A549 (cell line): ENCODE results near the gene ISCA2. TPM values are rescaled to one million over a fixed set of nuclear protein-coding genes. Genes with fewer than 3 reads are reported as not detected.

Experiments used
- ATAC-seq, 2 experiments: fragments of 200-7000 bp in 1 of 2; fragments of >200 bp in 1 of 2; cut with Nextera tagmentation in 1 of 2; cut with Tn5 transposase in 1 of 2; 3 replicates each; pipeline versions ENCODE4 v1.8.0 to v1.9.1; 2018 to 2020; ENCODE audit warnings: mild to moderate bottlenecking in 1 of 2, moderate library complexity in 1 of 2
- CTCF ChIA-PET: fragments of 300-600 bp; sonication (Branson Sonifier 250); formaldehyde crosslinking; extraction: SDS; loops from one replicate; lab custom pipeline; 2021; ENCODE audit warnings: antibody characterized with exemption, inconsistent platforms; lab: Yijun Ruan, JAX
- POLR2A ChIA-PET: fragments of 350-600 bp; formaldehyde crosslinking; extraction: SDS; loops from one replicate; lab custom pipeline; 2021; ENCODE audit warnings: antibody characterized with exemption, inconsistent platforms; lab: Yijun Ruan, JAX
- DNase-seq, 2 experiments: peaks; one replicate each; pipeline versions ENCODE4 v3.0.0 to v3.0.0-alpha.2; 2011 to 2016; ENCODE audit warnings: low read depth in 1 of 2, low spot score in 1 of 2
- FAIRE-seq: peaks from 2 replicates; lab custom pipeline; 2011; peaks lifted over from hg19 to GRCh38; lab: Jason Lieb, UNC
- H3K27ac ChIP-seq, 2 experiments: fragments of >200 bp; sonication (Bioruptor Twin); formaldehyde crosslinking; 3 replicates each; pipeline ENCODE4 v1.5.1; 2016 to 2017
- H3K4me1 ChIP-seq: fragments of >200 bp; sonication (Bioruptor Twin); formaldehyde crosslinking; 3 replicates; pipeline ENCODE4 v1.6.1; 2016
- H3K4me2 ChIP-seq: fragments of >200 bp; sonication (Bioruptor Twin); formaldehyde crosslinking; 3 replicates; pipeline ENCODE4 v1.6.1; 2016
- H3K4me3 ChIP-seq: fragments of >200 bp; sonication (Bioruptor Twin); formaldehyde crosslinking; 3 replicates; pipeline ENCODE4 v1.5.1; 2016
- H3K9me3 ChIP-seq: fragments of >200 bp; sonication (Bioruptor Twin); formaldehyde crosslinking; 3 replicates; pipeline ENCODE4 v1.6.1; 2016
- CBX2 ChIP-seq: fragments of 200-600 bp; sonication (generic); IDR thresholded peaks from 2 replicates; pipeline ENCODE4 v1.6.1; 2016; ENCODE audit warnings: low read depth, mild to moderate bottlenecking, borderline replicate concordance
- CHD4 ChIP-seq: fragments of 200-600 bp; sonication (generic); IDR thresholded peaks from 2 replicates; pipeline ENCODE4 v1.6.1; 2016; ENCODE audit warnings: antibody characterized with exemption, mild to moderate bottlenecking, borderline replicate concordance
- EHF ChIP-seq: fragments of 250-450 bp; sonication (Bioruptor Pico); IDR thresholded peaks from 2 replicates; pipeline ENCODE4 v1.5.0; 2020; ENCODE audit warnings: mild to moderate bottlenecking
- EP300 ChIP-seq, 2 experiments: fragments of >200 bp; sonication (Bioruptor Twin); formaldehyde crosslinking; IDR thresholded peaks; 2 replicates in 1 of 2; 3 replicates in 1 of 2; pipeline ENCODE4 v1.6.1; 2016 to 2017
- FOSL2 ChIP-seq, 2 experiments: fragments of 450-650 bp in 1 of 2; fragments of >200 bp in 1 of 2; sonication (Bioruptor Twin) in 1 of 2; formaldehyde crosslinking; IDR thresholded peaks; 2 replicates each; pipeline versions ENCODE4 v1.5.0 to v1.6.1; 2016 to 2020; ENCODE audit warnings: mild to moderate bottlenecking in 1 of 2, moderate library complexity in 1 of 2
- HES2 ChIP-seq: fragments of >200 bp; sonication (Bioruptor Twin); formaldehyde crosslinking; IDR thresholded peaks from 2 replicates; pipeline ENCODE4 v1.6.1; 2016
- HOXA7 ChIP-seq: fragments of 250-450 bp; sonication (Bioruptor Pico); IDR thresholded peaks from 2 replicates; pipeline ENCODE4 v1.5.0; 2020; ENCODE audit warnings: mild to moderate bottlenecking, moderate library complexity
- HOXB13 ChIP-seq: fragments of 250-450 bp; sonication (Bioruptor Pico); IDR thresholded peaks from 2 replicates; pipeline ENCODE4 v1.5.0; 2020; ENCODE audit warnings: low read depth, mild to moderate bottlenecking, moderate library complexity
- JUN ChIP-seq, 2 experiments: fragments of >200 bp; sonication (Bioruptor Twin); formaldehyde crosslinking; IDR thresholded peaks; 2 replicates in 1 of 2; 3 replicates in 1 of 2; pipeline ENCODE4 v1.6.1; 2016 to 2017
- KDM1A ChIP-seq: fragments of 200-600 bp; sonication (generic); IDR thresholded peaks from 2 replicates; pipeline ENCODE4 v1.6.1; 2016; ENCODE audit warnings: low read depth, mild to moderate bottlenecking
- MAFK ChIP-seq: fragments of 450-650 bp; IDR thresholded peaks from 2 replicates; pipeline ENCODE4 v1.6.1; 2014; ENCODE audit not compliant: partially characterized antibody
- MYC ChIP-seq: IDR thresholded peaks from 2 replicates; pipeline ENCODE4 v1.6.1; 2012; ENCODE audit warnings: mild to moderate bottlenecking, inconsistent platforms, low read length, improper control_type of control experiment, borderline replicate concordance
- RAD21 ChIP-seq, 2 experiments: fragments of >200 bp in 1 of 2; sonication (Bioruptor Twin) in 1 of 2; formaldehyde crosslinking in 1 of 2; IDR thresholded peaks in 1 of 2; conservative IDR thresholded peaks in 1 of 2; 2 replicates in 1 of 2; 3 replicates in 1 of 2; pipeline ENCODE4 v1.6.1; 2012 to 2018; ENCODE audit warnings: inconsistent platforms in 1 of 2
- REST ChIP-seq: fragments of 200-600 bp; sonication (generic); IDR thresholded peaks from 2 replicates; pipeline ENCODE4 v1.6.1; 2016; ENCODE audit warnings: antibody characterized with exemption, mild to moderate bottlenecking, moderate library complexity
- RFX5 ChIP-seq: fragments of 450-650 bp; IDR thresholded peaks from 2 replicates; pipeline ENCODE4 v1.7.1; 2014; ENCODE audit warnings: antibody characterized with exemption, mild to moderate bottlenecking, moderate library complexity
- SMC3 ChIP-seq: fragments of >200 bp; sonication (Bioruptor Twin); formaldehyde crosslinking; IDR thresholded peaks from 3 replicates; pipeline ENCODE4 v1.6.1; 2018; ENCODE audit warnings: inconsistent platforms
- TP53 ChIP-seq: fragments of 250-450 bp; sonication (Bioruptor Pico); IDR thresholded peaks from 2 replicates; pipeline ENCODE4 v1.5.0; 2021; ENCODE audit warnings: mild to moderate bottlenecking, moderate library complexity
- ZC3H11A ChIP-seq: fragments of 450-650 bp; IDR thresholded peaks from 2 replicates; pipeline ENCODE4 v1.6.1; 2014; ENCODE audit warnings: antibody characterized with exemption, mild to moderate bottlenecking
- ZNF302 ChIP-seq: fragments of 250-450 bp; sonication (Bioruptor Pico); IDR thresholded peaks from 2 replicates; pipeline ENCODE4 v1.9.0; 2021; ENCODE audit warnings: inconsistent platforms, mild to moderate bottlenecking, moderate library complexity
- ZSCAN20 ChIP-seq: fragments of 250-450 bp; sonication (Bioruptor Pico); IDR thresholded peaks from 2 replicates; pipeline ENCODE4 v1.8.0; 2022; ENCODE audit warnings: mild to moderate bottlenecking, moderate library complexity
- WGBS: methylation state at CpG from one replicate; pipeline ENCODE4 v1.1.6; 2017; ENCODE audit errors: missing lambda C conversion rate; 5-methylcytosine and 5-hydroxymethylcytosine counted together
- polyA plus RNA-seq, 4 experiments: library from polyadenylated mRNA; depleted of rRNA in 3 of 4; stranded (reverse); fragments of >200 nt; fragmentation: RNase III in 1 of 4; extraction: RNeasy Plus Mini Kit Qiagen cat#74134 plus additional on column Dnase treatment in 1 of 4; gene quantifications; 2 replicates in 3 of 4; 3 replicates in 1 of 4; pipeline ENCODE4 v1.2.3, GENCODE V29; 2011 to 2017

ISCA2 gene
- polyA plus RNA-seq, 2 of the 4 experiments (the other 2 are of a cell fraction): 48.8 to 49.3 TPM

DNA sequence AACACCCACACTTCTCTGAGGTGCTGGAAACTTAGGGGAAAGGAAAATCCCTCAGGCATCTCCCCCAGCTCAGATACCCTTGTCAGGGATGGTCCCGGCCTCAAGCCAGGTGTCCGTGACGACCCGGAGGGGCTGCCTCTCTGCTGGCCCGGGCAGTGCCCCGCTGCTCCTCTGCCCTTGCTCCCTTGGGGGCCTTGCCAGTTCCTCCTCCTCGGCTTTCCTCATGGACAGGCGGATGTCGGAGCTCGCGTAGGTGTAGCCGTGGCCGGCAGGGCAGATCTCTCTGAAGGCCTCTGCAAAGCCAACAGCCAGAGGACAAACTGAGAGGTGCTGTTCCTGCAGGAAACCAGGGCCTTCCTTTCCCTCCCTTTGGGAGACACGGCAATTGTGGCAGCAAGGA lies 34.8 kb downstream of the ISCA2 start:
- no peak for ATAC-seq

GRCh38 chr14:74528886-74529285 lies 35.3 kb downstream of the ISCA2 start:
- CTCF ChIA-PET: interaction anchor here (1.1 to 4.5 kb wide), 3 partner anchors 8 to 84 kb away, joined by 3 to 24 read pairs (median 14); no protein-coding TSS in a partner anchor
- H3K9me3 ChIP-seq: no peaks in the 10 kb centered on the region
- no peak for FAIRE-seq
- no peak for DNase-seq
- 91% methylated on average over 6 of the region's 10 CpGs for WGBS
- H3K4me2 ChIP-seq: no peak overlapping the region
- TF ChIP-seq RFX5 (no peak), CBX2 (no peak), ZSCAN20 (CRISPR knock-in tag) (no peak), RAD21 (conservative IDR thresholded peaks at IDR 0.05 in 1 of 2, IDR thresholded peaks at IDR 0.05 in 1 of 2) (no peak), MAFK (no peak), HES2 (no peak), ZNF302 (CRISPR knock-in tag) (no peak)
- no peak overlapping the region for H3K27ac ChIP-seq
- peaks cover 10% of the 10 kb centered on the region for H3K4me1 ChIP-seq
- POLR2A ChIA-PET: no interaction called here
- no peak for ATAC-seq
- H3K4me3 ChIP-seq: no peak overlapping the region

More for the DNA sequence above, 34.8 kb downstream of the ISCA2 start:
- no peaks in the 10 kb centered on the region for H3K9me3 ChIP-seq
- 88% methylated on average over 14 of the region's 14 CpGs for WGBS
- H3K4me1 ChIP-seq: peaks cover 10% of the 10 kb centered on the region
- DNase-seq: no peak
- TF ChIP-seq MYC (no peak), TP53 (CRISPR knock-in tag) (no peak), HOXA7 (CRISPR knock-in tag) (no peak), JUN (IDR thresholded peaks at IDR 0.05) (no peak), FOSL2 (IDR thresholded peaks at IDR 0.05) (no peak), FOSL2 (CRISPR knock-in tag; IDR thresholded peaks at IDR 0.05) (no peak), KDM1A (no peak), HOXB13 (no peak), CBX2 (no peak), REST (no peak), SMC3 (no peak), MAFK (no peak), HES2 (no peak), ZC3H11A (no peak), RAD21 (conservative IDR thresholded peaks at IDR 0.05 in 1 of 2, IDR thresholded peaks at IDR 0.05 in 1 of 2) (no peak), EP300 (IDR thresholded peaks at IDR 0.05) (no peak)
- TF ChIP-seq, all 56 proteins: peak for 0
- FAIRE-seq: no peak
- ChIA-PET POLR2A (no interaction called here), CTCF (interaction anchor here (0.7 to 4.5 kb wide), 4 partner anchors 9 to 189 kb away, joined by 3 to 24 read pairs (median 8); no protein-coding TSS in a partner anchor)
- Histone ChIP-seq H3K4me2 (no peak overlapping the region), H3K27ac (no peak overlapping the region), H3K4me3 (no peak overlapping the region)

DNA sequence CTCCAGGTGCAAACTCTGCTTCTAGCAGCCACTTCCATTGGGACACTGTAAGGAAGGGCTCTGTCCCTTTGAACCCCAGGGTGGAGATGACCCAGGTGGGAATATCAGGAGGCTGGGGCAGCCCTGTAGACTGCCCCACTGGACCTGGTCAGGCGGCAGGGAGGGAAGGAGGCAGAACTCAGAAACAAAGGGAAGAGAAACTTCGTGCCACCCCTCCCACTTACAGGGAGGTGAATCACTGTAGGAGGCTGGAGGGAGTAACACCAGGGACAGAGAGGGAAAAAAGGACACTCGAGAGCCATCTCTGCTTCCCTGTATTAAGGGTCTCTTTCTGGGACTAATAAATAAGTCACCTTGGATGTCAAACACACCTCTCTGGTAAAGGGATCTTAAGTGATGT lies 37.4 kb downstream of the ISCA2 start:
- TF ChIP-seq EHF (CRISPR knock-in tag) (no peak), CHD4 (no peak)
- Histone ChIP-seq H3K27ac (no peak overlapping the region; a peak in 1 of 6 replicates), H3K9me3 (no peaks in the 10 kb centered on the region), H3K4me3 (no peak overlapping the region), H3K4me1 (peaks cover 10% of the 10 kb centered on the region), H3K4me2 (no peak overlapping the region)
- CTCF ChIA-PET: interaction anchor here (1.6 kb wide), 1 partner anchor 94 kb away, joined by 5 read pairs; no protein-coding TSS in a partner anchor
- ATAC-seq (no peak), FAIRE-seq (no peak), DNase-seq (no peak)
- POLR2A ChIA-PET: no interaction called here
- WGBS: 81% methylated on average over 3 of the region's 3 CpGs
